Measurements from ENCODE around the gene TTK.

DNA sequence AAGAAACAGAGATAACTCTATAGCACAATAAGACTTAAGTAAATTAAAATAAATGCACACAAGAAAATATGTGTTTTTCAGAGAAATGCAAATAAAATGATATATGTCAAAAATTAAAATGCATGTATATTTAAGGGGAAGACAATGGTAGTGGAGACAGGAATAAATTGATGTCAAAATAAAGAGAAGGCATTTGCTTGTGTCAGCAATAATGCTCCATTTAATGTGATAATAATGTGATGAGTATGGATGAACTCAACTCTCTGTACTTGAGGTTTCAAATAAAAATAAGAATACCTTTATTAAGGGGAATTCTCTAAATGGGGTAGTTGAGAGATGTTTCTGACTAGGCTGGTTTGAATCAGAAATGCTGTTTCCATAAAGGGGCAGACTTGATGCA lies 56.3 kb downstream of the TTK start:
- TF ChIP-seq, protein P1, sequence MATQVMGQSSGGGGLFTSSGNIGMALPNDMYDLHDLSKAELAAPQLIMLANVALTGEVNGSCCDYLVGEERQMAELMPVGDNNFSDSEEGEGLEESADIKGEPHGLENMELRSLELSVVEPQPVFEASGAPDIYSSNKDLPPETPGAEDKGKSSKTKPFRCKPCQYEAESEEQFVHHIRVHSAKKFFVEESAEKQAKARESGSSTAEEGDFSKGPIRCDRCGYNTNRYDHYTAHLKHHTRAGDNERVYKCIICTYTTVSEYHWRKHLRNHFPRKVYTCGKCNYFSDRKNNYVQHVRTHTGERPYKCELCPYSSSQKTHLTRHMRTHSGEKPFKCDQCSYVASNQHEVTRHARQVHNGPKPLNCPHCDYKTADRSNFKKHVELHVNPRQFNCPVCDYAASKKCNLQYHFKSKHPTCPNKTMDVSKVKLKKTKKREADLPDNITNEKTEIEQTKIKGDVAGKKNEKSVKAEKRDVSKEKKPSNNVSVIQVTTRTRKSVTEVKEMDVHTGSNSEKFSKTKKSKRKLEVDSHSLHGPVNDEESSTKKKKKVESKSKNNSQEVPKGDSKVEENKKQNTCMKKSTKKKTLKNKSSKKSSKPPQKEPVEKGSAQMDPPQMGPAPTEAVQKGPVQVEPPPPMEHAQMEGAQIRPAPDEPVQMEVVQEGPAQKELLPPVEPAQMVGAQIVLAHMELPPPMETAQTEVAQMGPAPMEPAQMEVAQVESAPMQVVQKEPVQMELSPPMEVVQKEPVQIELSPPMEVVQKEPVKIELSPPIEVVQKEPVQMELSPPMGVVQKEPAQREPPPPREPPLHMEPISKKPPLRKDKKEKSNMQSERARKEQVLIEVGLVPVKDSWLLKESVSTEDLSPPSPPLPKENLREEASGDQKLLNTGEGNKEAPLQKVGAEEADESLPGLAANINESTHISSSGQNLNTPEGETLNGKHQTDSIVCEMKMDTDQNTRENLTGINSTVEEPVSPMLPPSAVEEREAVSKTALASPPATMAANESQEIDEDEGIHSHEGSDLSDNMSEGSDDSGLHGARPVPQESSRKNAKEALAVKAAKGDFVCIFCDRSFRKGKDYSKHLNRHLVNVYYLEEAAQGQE (IDR thresholded peaks at IDR 0.05; ENCODE audit: insufficient read depth in 1 of 2, low read depth in 2 of 2, low read length in 2 of 2) = no peak
- TF ChIP-seq POLR2AphosphoS5 (IDR thresholded peaks at IDR 0.05; ENCODE audit: low read depth, low read length) = no peak
